ENCODE results near the gene F2RL1.

DNA sequence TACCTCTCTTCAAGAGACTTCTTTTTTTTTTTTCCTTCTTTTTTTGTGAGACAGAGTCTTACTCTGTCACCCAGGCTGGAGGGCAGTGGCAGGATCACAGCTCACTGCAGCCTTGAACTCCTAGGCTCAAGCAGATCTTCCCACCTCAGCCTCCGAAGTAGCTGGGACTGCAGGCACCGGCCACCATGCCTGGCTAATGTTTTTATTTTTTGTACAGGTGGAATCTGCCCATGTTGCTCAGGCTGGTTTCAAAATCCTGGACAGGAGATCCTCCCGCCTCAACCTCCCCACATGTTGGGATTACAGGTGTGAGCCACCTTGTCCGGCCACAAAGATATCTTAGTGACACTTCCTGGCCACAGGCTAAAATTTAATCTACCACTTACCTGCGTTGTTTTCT is 42.9 kb upstream of the F2RL1 start:
- TF ChIP-seq CTCF (IDR thresholded peaks at IDR 0.05) (no peak), POLR2A (IDR thresholded peaks at IDR 0.05) (no peak)

Measured in thyroid gland (tissue), 4 donors.